Left ventricle myocardium inferior (tissue), 1 donor: ENCODE measurements around the gene HBM. TPM values are rescaled to one million over a fixed set of nuclear protein-coding genes. Genes with fewer than 3 reads are reported as not detected.
"Not testable (repeated sequence)": the region's sequence is repeated elsewhere in the genome, so short reads cannot be mapped to it uniquely, and the experiment has no call there.

Source experiments
- DNase-seq: peaks from one replicate; pipeline ENCODE4 v3.0.0-alpha.2; 2020
- H3K27ac ChIP-seq: fragments of 200-600 bp; replicated peaks from 2 replicates; pipeline ENCODE4 v1.8.0; 2021
- H3K27me3 ChIP-seq: fragments of 200-600 bp; 2 replicates; pipeline ENCODE4 v1.8.0; 2021; ENCODE audit warnings: low read depth
- H3K36me3 ChIP-seq: fragments of 200-600 bp; 2 replicates; pipeline ENCODE4 v1.8.0; 2021
- H3K4me1 ChIP-seq: fragments of 200-600 bp; 2 replicates; pipeline ENCODE4 v1.8.0; 2021
- H3K4me3 ChIP-seq: fragments of 200-600 bp; 2 replicates; pipeline ENCODE4 v1.8.0; 2021; ENCODE audit warnings: mild to moderate bottlenecking, moderate library complexity
- H3K9me3 ChIP-seq: fragments of 200-600 bp; replicated peaks from 2 replicates; pipeline ENCODE4 v1.8.0; 2021
- intact Hi-C: fragments of 100-400 bp; cut with micrococcal nuclease; formaldehyde crosslinking; loops from one replicate; pipeline ENCODE4 v1.11.0; 2022
- total RNA-seq: library from RNA; stranded (reverse); fragmentation: NEBNext Ultra II Directional; extraction: Animal tissue kit (Norgen Biotek cat#: 25700); gene quantifications from one replicate; pipeline ENCODE4 v1.2.1, GENCODE V29; 2021
- TF ChIP-seq, protein P1 (sequence below): fragments of 200-600 bp; IDR thresholded peaks from 2 replicates; pipeline ENCODE4 v1.8.0; 2021; ENCODE audit warnings: antibody characterized with exemption, mild to moderate bottlenecking, borderline replicate concordance
- donor health status: DM: no; HTN: yes; CAD: no; lungs with severe emphysema.

The HBM gene
- total RNA-seq, 1 donor from 2014 or later, result not detected

DNA sequence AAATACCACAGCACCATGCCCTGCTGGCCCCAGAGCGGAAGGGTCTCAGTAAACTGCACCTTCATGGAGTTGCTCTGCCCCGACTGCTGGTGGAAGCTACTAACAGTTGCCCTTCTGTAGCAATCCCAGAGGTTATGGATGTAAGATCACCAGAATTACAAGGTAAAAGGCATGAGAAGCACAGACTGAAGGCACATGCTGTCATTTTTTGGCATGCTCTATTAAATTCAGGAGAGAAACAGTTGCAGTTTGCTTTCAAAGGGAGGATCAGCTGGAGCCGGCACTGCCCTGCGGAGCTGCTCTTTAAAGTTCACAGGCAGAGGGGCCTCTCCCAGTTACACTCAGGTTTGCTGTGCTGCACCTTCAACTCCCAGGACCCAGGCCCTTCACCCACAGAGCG is 46.5 kb upstream of the HBM start:
- Histone ChIP-seq H3K4me3 (no peak overlapping the region), H3K9me3 (no peaks in the 10 kb centered on the region), H3K4me1 (peaks cover 5% of the 10 kb centered on the region), H3K36me3 (peaks cover 24% of the 10 kb centered on the region), H3K27me3 (no peaks in the 10 kb centered on the region), H3K27ac (no peak overlapping the region)
- TF ChIP-seq, protein P1, sequence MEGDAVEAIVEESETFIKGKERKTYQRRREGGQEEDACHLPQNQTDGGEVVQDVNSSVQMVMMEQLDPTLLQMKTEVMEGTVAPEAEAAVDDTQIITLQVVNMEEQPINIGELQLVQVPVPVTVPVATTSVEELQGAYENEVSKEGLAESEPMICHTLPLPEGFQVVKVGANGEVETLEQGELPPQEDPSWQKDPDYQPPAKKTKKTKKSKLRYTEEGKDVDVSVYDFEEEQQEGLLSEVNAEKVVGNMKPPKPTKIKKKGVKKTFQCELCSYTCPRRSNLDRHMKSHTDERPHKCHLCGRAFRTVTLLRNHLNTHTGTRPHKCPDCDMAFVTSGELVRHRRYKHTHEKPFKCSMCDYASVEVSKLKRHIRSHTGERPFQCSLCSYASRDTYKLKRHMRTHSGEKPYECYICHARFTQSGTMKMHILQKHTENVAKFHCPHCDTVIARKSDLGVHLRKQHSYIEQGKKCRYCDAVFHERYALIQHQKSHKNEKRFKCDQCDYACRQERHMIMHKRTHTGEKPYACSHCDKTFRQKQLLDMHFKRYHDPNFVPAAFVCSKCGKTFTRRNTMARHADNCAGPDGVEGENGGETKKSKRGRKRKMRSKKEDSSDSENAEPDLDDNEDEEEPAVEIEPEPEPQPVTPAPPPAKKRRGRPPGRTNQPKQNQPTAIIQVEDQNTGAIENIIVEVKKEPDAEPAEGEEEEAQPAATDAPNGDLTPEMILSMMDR, result no peak
- intact Hi-C loops, result no loop called here
- no peak for DNase-seq

DNA sequence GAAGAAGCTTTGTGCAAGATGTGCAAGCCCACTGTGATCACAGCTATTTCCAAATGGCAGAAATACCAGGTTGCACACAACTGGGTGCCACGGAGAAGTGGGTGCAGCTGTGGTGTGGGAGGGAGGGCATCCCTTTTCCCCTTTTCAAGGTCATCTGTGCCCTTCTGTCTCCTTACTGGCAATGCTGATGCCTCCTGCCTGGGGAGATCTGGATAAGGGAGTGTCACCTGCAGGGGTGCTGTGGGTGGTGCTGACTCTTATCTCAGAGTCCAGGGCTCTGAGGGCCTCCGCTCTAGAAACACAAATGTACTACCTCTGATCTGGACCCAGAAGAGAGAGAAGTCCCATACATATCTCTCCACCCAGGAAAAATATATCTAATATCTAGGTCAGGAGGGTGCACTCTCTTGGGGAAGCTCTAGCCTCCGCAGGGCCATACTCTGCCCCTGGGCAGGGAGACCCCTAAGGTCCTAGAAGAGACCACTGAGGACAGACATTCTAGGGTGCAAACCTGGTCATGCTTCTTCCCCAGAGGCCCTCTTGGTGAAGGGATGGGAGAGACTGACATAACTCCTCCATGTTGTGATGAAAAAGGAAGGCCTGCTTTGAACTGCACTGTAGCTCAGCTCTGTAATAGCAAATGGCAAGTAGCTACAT is 45.8 kb upstream of the HBM start:
- Histone ChIP-seq H3K27ac (no peak overlapping the region), H3K27me3 (no peaks in the 10 kb centered on the region), H3K36me3 (peaks cover 24% of the 10 kb centered on the region), H3K4me1 (peaks cover 5% of the 10 kb centered on the region), H3K9me3 (no peaks in the 10 kb centered on the region), H3K4me3 (no peak overlapping the region)
- TF ChIP-seq, protein P1, result no peak
- no peak for DNase-seq
- intact Hi-C loops, result no loop called here

DNA sequence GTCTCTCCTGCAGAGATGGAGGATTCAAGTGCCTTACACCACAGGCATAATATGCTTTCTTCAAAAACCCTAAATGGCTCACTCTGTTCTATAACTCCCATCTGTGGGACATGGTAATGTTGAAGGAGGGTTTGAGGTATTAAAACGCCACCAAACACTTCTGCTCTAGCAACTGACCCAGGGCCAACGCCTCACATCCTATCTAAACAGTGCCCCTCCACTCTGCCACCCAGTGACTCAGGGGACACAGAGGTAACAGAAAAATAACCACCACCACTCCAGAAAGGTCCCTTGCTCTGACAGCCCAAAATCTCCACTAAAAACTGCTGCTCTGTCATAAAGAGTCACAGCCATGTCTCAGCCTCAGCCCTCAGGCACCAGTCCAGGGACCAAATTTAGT is 45.0 kb upstream of the HBM start:
- H3K36me3 ChIP-seq, result peaks cover 22% of the 10 kb centered on the region
- intact Hi-C loops, result no loop called here
- no peak overlapping the region for H3K27ac ChIP-seq
- H3K27me3 ChIP-seq, result no peaks in the 10 kb centered on the region
- H3K9me3 ChIP-seq, result no peaks in the 10 kb centered on the region
- no peak for DNase-seq
- H3K4me1 ChIP-seq, result peaks cover 5% of the 10 kb centered on the region
- TF ChIP-seq, protein P1, result no peak
- no peak overlapping the region for H3K4me3 ChIP-seq

DNA sequence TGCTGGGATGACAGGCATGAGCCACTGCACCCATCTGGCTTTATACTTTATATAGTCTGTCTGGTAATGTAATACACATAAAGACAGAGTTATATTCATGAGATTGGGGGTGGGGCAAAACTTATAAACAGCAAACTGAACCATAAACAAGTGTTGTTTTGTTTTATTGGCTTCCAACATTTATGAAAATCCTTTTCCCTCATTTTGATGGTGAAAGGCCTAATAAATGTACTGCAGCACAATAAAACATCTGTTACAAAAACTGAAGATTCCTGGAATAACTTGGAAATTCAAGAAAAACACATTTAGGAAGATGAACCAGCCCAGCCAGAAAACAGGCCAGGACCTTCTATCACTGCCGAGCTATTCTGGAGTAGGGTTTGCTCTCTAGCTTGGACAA is 43.4 kb upstream of the HBM start:
- no peak for DNase-seq
- Histone ChIP-seq H3K4me3 (no peak overlapping the region), H3K27me3 (no peaks in the 10 kb centered on the region), H3K36me3 (peaks cover 13% of the 10 kb centered on the region), H3K4me1 (peaks cover 5% of the 10 kb centered on the region), H3K27ac (no peak overlapping the region), H3K9me3 (no peaks in the 10 kb centered on the region)
- TF ChIP-seq, protein P1, result no peak
- intact Hi-C loops, result no loop called here

DNA sequence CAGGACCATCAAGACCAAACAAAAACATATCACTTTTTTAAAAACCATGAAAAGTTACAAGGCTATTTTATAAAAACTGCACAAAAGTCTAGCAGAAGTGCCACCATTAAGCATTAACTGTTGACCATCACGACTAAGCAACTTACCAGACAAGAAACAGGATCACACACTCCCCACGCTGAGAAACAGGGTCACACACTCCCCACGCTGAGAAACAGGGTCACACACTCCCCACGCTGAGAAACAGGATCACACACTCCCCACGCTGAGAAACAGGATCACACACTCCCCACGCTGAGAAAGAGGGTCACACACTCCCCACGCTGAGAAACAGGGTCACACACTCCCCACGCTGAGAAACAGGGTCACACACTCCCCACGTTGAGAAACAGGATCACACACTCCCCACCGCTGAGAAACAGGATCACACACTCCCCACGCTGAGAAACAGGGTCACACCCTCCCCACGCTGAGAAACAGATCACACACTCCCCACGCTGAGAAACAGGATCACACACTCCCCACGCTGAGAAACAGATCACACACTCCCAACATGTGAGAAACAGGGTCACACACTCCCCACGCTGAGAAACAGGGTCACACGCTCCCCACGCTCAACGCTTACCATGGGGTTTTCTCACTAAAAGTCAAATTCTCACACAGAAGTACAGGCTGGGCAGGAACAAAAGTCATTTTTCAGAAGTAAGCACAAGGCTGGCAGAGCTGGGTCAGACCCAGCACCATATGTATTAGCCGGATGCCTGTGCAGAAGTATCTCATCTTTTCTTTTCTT is 42.0 kb upstream of the HBM start:
- H3K4me1 ChIP-seq, H3K27me3 ChIP-seq, DNase-seq, H3K4me3 ChIP-seq, H3K27ac ChIP-seq, intact Hi-C loops, H3K9me3 ChIP-seq: not testable (repeated sequence)
- peaks cover 11% of the 10 kb centered on the region for H3K36me3 ChIP-seq

DNA sequence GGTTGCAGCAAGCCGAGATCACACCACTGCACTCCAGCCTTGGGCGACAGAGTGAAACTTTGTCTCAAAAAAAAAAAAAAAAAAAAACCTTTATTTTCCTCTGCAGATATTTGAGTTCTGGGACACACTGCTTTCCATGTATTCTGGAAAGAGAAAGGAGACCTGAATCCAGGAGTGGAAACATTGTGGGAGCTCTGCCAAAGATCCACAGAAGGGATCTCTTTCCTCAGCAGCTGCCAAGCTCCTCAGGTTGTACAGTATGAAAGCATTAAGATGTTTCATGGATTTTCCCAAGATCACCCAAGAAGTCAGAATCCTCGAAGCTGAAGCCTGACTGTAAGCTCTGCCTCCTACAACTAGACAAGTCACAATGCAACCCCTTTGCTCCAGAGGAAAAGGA is 40.8 kb upstream of the HBM start:
- H3K27ac ChIP-seq, result no peak overlapping the region
- DNase-seq, result no peak
- TF ChIP-seq, protein P1, result no peak
- no peaks in the 10 kb centered on the region for H3K27me3 ChIP-seq
- no peaks in the 10 kb centered on the region for H3K4me1 ChIP-seq
- intact Hi-C loops, result no loop called here
- H3K4me3 ChIP-seq, result no peak overlapping the region
- H3K36me3 ChIP-seq, result peaks cover 7% of the 10 kb centered on the region
- H3K9me3 ChIP-seq, result no peaks in the 10 kb centered on the region
